ENCODE results near the gene CLCN4.

DNA sequence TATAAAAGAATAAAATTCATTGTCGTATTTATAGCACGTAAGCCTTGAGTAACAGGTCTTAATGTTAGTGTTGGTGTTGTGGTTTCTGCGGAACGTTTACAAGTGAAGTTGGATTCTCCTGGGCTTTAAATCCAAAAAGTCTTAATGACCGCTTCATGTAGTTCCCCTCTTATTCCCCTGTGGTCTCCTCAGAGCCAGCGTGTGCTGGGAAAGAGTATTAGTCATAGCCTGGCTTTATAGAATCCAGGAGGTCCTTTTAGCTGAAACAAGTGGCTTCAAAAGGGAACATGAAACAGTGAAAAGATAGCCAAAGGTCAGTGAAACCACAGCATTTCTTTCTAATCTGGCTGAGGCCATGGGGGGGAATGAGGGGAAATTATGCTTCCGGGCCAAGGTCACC lies 79.1 kb downstream of the CLCN4 start:
- TF ChIP-seq CTCF (IDR thresholded peaks at IDR 0.05) = no peak
- TF ChIP-seq POLR2A (IDR thresholded peaks at IDR 0.05) = no peak

Measured in adrenal gland (tissue), 5 donors.